PC-3 (cell line): ENCODE measurements around the gene ADAMTS9. TPM values are rescaled to one million over a fixed set of nuclear protein-coding genes. Genes with fewer than 3 reads are reported as not detected.

ENCODE experiments used
- ATAC-seq: fragments of 200-7000 bp; cut with Tn5 transposase; 2 replicates; pipeline ENCODE4 v1.9.1; 2020; ENCODE audit warnings: mild to moderate bottlenecking, moderate library complexity
- BruUV-seq: library from RNA; stranded (reverse); fragments of 400-500 nt; replicated peaks from 2 replicates; lab custom pipeline; 2021; lab: Mats Ljungman, UMichigan
- CTCF ChIA-PET: fragments of 300-600 bp; sonication (Branson Sonifier 250); formaldehyde crosslinking; loops from one replicate; lab custom pipeline; 2022; ENCODE audit warnings: antibody characterized with exemption; lab: Charles Lee
- POLR2A ChIA-PET: fragments of 300-600 bp; sonication (Branson Sonifier 250); formaldehyde crosslinking; loops from one replicate; lab custom pipeline; 2022; ENCODE audit warnings: antibody characterized with exemption; ENCODE audit not compliant: unreplicated experiment; lab: Charles Lee
- DNase-seq: peaks from one replicate; pipeline ENCODE4 v3.0.0-alpha.2; 2015
- H2AFZ ChIP-seq: fragments of 300-600 bp; sonication (generic); 2 replicates; pipeline ENCODE4 v1.6.0; 2016; ENCODE audit warnings: antibody characterized with exemption, low read length
- H3F3A ChIP-seq: fragments of 300-600 bp; sonication (generic); one replicate; pipeline ENCODE4 v1.6.0; 2017; ENCODE audit warnings: antibody characterized with exemption, low read length, control low read depth, mild to moderate bottlenecking; ENCODE audit not compliant: unreplicated experiment
- H3K27ac ChIP-seq: fragments of 300-600 bp; sonication (generic); 2 replicates; pipeline ENCODE4 v1.5.1; 2016; ENCODE audit warnings: mild to moderate bottlenecking, low read length
- H3K27me3 ChIP-seq: fragments of 300-600 bp; sonication (generic); 2 replicates; pipeline ENCODE4 v1.6.1; 2016; ENCODE audit warnings: low read length, mixed read lengths
- H3K36me3 ChIP-seq: fragments of 300-600 bp; sonication (generic); 2 replicates; pipeline ENCODE4 v1.6.1; 2016; ENCODE audit warnings: low read depth, mixed run types, low read length, mixed read lengths
- H3K4me1 ChIP-seq: fragments of 300-600 bp; sonication (generic); 2 replicates; pipeline ENCODE4 v1.5.1; 2016; ENCODE audit warnings: low read length; ENCODE audit not compliant: insufficient read depth
- H3K4me2 ChIP-seq: fragments of 300-600 bp; sonication (generic); 2 replicates; pipeline ENCODE4 v1.6.0; 2016; ENCODE audit warnings: low read length
- H3K4me3 ChIP-seq: fragments of 300-600 bp; sonication (generic); 2 replicates; pipeline ENCODE4 v1.5.1; 2016; ENCODE audit warnings: mild to moderate bottlenecking, low read length, mixed read lengths
- H3K79me2 ChIP-seq: fragments of 300-600 bp; sonication (generic); 2 replicates; pipeline ENCODE4 v1.6.1; 2017; ENCODE audit warnings: low read length, mixed read lengths
- H3K9ac ChIP-seq: fragments of 300-600 bp; sonication (generic); 2 replicates; pipeline ENCODE4 v1.6.0; 2016; ENCODE audit warnings: mild to moderate bottlenecking, low read length
- H3K9me2 ChIP-seq: fragments of 300-600 bp; sonication (generic); replicated peaks from 2 replicates; pipeline ENCODE4 v1.6.1; 2016; ENCODE audit warnings: mixed run types, low read length, mixed read lengths
- H3K9me3 ChIP-seq: fragments of 300-600 bp; sonication (generic); 2 replicates; pipeline ENCODE4 v1.6.1; 2016; ENCODE audit warnings: low read length, mixed read lengths
- H4K20me1 ChIP-seq: fragments of 300-600 bp; sonication (generic); 2 replicates; pipeline ENCODE4 v1.6.1; 2016; ENCODE audit warnings: low read length, mixed read lengths
- EZH2 ChIP-seq: fragments of 300-600 bp; sonication (generic); IDR thresholded peaks from one replicate; pipeline ENCODE4 v1.6.1; 2017; ENCODE audit warnings: antibody characterized with exemption, mild to moderate bottlenecking, low read length; ENCODE audit not compliant: unreplicated experiment
- intact Hi-C: fragments of 100-400 bp; cut with micrococcal nuclease; formaldehyde crosslinking; loops from 2 replicates; pipeline ENCODE4 v1.9.0; 2023
- total RNA-seq: library from RNA; depleted of rRNA; stranded (reverse); fragments of >200 nt; gene quantifications from 2 replicates; pipeline ENCODE4 v1.2.3, GENCODE V29; 2014
- TF ChIP-seq, protein P1 (sequence below): fragments of 300-600 bp; sonication (generic); conservative IDR thresholded peaks from 2 replicates; pipeline ENCODE4 v1.5.1; 2017; ENCODE audit warnings: antibody characterized with exemption, low read depth, mild to moderate bottlenecking, low read length

ADAMTS9 gene
- total RNA-seq, 1 experiment from 2014 or later = 0.55 TPM

DNA sequence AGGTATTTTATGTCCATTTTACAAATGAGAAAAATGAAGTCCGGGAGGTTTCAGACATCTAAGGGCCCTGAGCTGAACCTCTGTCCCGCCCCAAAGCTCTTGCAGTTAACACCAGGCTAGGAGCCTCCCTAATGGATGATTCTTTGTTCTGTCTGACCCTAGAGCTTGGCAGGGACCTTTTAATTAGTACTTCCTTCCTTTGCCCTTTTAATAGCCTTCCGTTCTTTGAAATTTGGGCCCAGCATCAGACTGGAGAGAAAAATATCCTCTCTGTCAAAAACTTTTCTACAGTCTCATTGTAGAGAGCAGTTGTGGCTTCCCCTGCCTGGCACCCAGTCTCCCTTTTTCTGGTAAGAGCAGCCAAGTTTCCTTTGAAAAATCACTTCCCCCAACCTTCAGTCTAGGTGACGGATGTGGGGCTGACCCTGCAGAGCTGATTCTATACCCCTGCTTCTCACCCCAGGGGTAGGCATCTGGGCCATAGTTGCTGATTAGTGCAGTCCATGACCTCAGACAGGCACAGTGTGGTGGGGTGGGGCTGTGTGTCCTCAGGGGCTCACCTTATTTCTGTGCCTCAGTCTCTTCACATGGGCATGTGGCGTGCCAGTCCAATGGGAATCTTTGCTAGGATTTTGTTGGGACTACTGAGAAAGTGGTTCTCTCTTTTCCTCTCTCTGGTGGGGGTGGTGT is 220.4 kb downstream of the ADAMTS9 start:
- TF ChIP-seq EZH2 = no peak
- TF ChIP-seq, protein P1, sequence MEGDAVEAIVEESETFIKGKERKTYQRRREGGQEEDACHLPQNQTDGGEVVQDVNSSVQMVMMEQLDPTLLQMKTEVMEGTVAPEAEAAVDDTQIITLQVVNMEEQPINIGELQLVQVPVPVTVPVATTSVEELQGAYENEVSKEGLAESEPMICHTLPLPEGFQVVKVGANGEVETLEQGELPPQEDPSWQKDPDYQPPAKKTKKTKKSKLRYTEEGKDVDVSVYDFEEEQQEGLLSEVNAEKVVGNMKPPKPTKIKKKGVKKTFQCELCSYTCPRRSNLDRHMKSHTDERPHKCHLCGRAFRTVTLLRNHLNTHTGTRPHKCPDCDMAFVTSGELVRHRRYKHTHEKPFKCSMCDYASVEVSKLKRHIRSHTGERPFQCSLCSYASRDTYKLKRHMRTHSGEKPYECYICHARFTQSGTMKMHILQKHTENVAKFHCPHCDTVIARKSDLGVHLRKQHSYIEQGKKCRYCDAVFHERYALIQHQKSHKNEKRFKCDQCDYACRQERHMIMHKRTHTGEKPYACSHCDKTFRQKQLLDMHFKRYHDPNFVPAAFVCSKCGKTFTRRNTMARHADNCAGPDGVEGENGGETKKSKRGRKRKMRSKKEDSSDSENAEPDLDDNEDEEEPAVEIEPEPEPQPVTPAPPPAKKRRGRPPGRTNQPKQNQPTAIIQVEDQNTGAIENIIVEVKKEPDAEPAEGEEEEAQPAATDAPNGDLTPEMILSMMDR = no peak
- Histone ChIP-seq H3K79me2 (no peaks in the 10 kb centered on the region), H3K9ac (no peak overlapping the region), H3K9me3 (no peaks in the 10 kb centered on the region), H3K27ac (no peak overlapping the region), H3K36me3 (no peaks in the 10 kb centered on the region), H3K4me2 (no peak overlapping the region), H3K27me3 (no peaks in the 10 kb centered on the region), H3K4me3 (no peak overlapping the region), H3K4me1 (no peaks in the 10 kb centered on the region), H4K20me1 (no peaks in the 10 kb centered on the region), H3F3A (no peaks in the 10 kb centered on the region), H2AFZ (no peak overlapping the region), H3K9me2 (no peaks in the 10 kb centered on the region)
- intact Hi-C loops = no loop called here
- CTCF ChIA-PET = no interaction called here
- BruUV-seq = no TSS peak
- ATAC-seq (no peak), DNase-seq (no peak)
- POLR2A ChIA-PET = no interaction called here
